GM23338 (cell line): Measurements from ENCODE around the gene CNP. TPM values are rescaled to one million over a fixed set of nuclear protein-coding genes. Genes with fewer than 3 reads are reported as not detected.

ENCODE experiments used
- ATAC-seq: fragments of 200-7000 bp; cut with Tn5 transposase; 3 replicates; pipeline ENCODE4 v1.9.1; 2020
- DNase-seq: peaks from one replicate; pipeline ENCODE4 v3.0.0-alpha.2; 2015; ENCODE audit warnings: low spot score
- H2AFZ ChIP-seq: fragments of 200-600 bp; sonication (generic); 2 replicates; pipeline ENCODE4 v1.8.0; 2016; ENCODE audit warnings: antibody characterized with exemption, mild to moderate bottlenecking, moderate library complexity
- H3F3A ChIP-seq: fragments of 200-600 bp; sonication (generic); replicated peaks from 2 replicates; pipeline ENCODE4 v1.8.0; 2017; ENCODE audit warnings: antibody characterized with exemption, mixed run types, low read depth
- H3K27ac ChIP-seq: fragments of 200-600 bp; sonication (generic); 2 replicates; pipeline ENCODE4 v1.6.1; 2016; ENCODE audit warnings: low read depth
- H3K27me3 ChIP-seq: fragments of 200-600 bp; sonication (generic); 2 replicates; pipeline ENCODE4 v1.8.0; 2016; ENCODE audit warnings: mild to moderate bottlenecking, mixed run types, moderate library complexity; ENCODE audit not compliant: insufficient read depth
- H3K36me3 ChIP-seq: fragments of 200-600 bp; sonication (generic); 2 replicates; pipeline ENCODE4 v1.8.0; 2016; ENCODE audit warnings: mild to moderate bottlenecking; ENCODE audit not compliant: insufficient read depth
- H3K4me1 ChIP-seq: fragments of 200-600 bp; sonication (generic); 2 replicates; pipeline ENCODE4 v1.8.0; 2016; ENCODE audit warnings: mild to moderate bottlenecking, moderate library complexity; ENCODE audit not compliant: insufficient read depth
- H3K4me2 ChIP-seq: fragments of 200-600 bp; sonication (generic); 2 replicates; pipeline ENCODE4 v1.7.1; 2017; ENCODE audit warnings: mixed run types
- H3K4me3 ChIP-seq: fragments of 200-600 bp; sonication (generic); 2 replicates; pipeline ENCODE4 v1.6.1; 2016; ENCODE audit warnings: mixed run types
- H3K79me2 ChIP-seq: fragments of 200-600 bp; sonication (generic); replicated peaks from 2 replicates; pipeline ENCODE4 v1.8.0; 2017; ENCODE audit warnings: mild to moderate bottlenecking; ENCODE audit not compliant: insufficient read depth
- H3K9me2 ChIP-seq: fragments of 200-600 bp; sonication (generic); 2 replicates; pipeline ENCODE4 v1.8.0; 2017; ENCODE audit not compliant: insufficient read depth
- H4K20me1 ChIP-seq: fragments of 200-600 bp; sonication (generic); replicated peaks from 2 replicates; pipeline ENCODE4 v1.8.0; 2017; ENCODE audit warnings: mild to moderate bottlenecking; ENCODE audit not compliant: insufficient read depth
- H3K27ac Mint-ChIP-seq: 2 replicates; pipeline ENCODE4 v1.8.0; 2020; ENCODE audit warnings: inconsistent platforms, mild to moderate bottlenecking, moderate library complexity, mixed read lengths
- H3K27me3 Mint-ChIP-seq: 3 replicates; pipeline ENCODE4 v1.8.0; 2022; ENCODE audit warnings: low read depth, mild to moderate bottlenecking, moderate library complexity, mixed read lengths, inconsistent platforms; ENCODE audit not compliant: insufficient read depth, poor library complexity
- H3K36me3 Mint-ChIP-seq: 3 replicates; pipeline ENCODE4 v1.8.0; 2021; ENCODE audit warnings: low read depth, mild to moderate bottlenecking, inconsistent platforms, moderate library complexity, mixed read lengths
- H3K4me1 Mint-ChIP-seq: 3 replicates; pipeline ENCODE4 v1.8.0; 2020; ENCODE audit warnings: mild to moderate bottlenecking, inconsistent platforms, mixed read lengths
- H3K4me3 Mint-ChIP-seq: 3 replicates; pipeline ENCODE4 v1.8.0; 2021; ENCODE audit warnings: moderate library complexity, mild to moderate bottlenecking, inconsistent platforms, mixed read lengths
- H3K9me3 Mint-ChIP-seq: 3 replicates; pipeline ENCODE4 v1.8.0; 2020; ENCODE audit warnings: moderate library complexity, mild to moderate bottlenecking, inconsistent platforms, mixed read lengths
- CREB1 ChIP-seq: fragments of 250-450 bp; sonication (Bioruptor Pico); IDR thresholded peaks from 2 replicates; pipeline ENCODE4 v1.5.0; 2020; ENCODE audit warnings: low read depth, mild to moderate bottlenecking, moderate library complexity
- EZH2 ChIP-seq: fragments of 200-600 bp; sonication (generic); IDR thresholded peaks from one replicate; pipeline ENCODE4 v1.8.0; 2017; ENCODE audit warnings: antibody characterized with exemption, mild to moderate bottlenecking, low read depth; ENCODE audit not compliant: unreplicated experiment
- EZH2phosphoT487 ChIP-seq: fragments of 200-600 bp; sonication (generic); IDR thresholded peaks from one replicate; pipeline ENCODE4 v1.8.1; 2018; ENCODE audit warnings: antibody characterized with exemption; ENCODE audit not compliant: unreplicated experiment
- JUNB ChIP-seq: IDR thresholded peaks from one replicate; pipeline ENCODE4 v1.6.1; 2016; ENCODE audit warnings: antibody characterized with exemption; ENCODE audit not compliant: unreplicated experiment
- NANOG ChIP-seq: IDR thresholded peaks from 2 replicates; pipeline ENCODE4 v1.6.1; 2016; ENCODE audit warnings: antibody characterized with exemption, borderline replicate concordance
- POLR2AphosphoS5 ChIP-seq: IDR thresholded peaks from 2 replicates; pipeline ENCODE4 v1.6.1; 2016; ENCODE audit warnings: antibody characterized with exemption, low read depth
- STAT1 ChIP-seq: IDR thresholded peaks from one replicate; pipeline ENCODE4 v1.6.1; 2016; ENCODE audit warnings: antibody characterized with exemption; ENCODE audit not compliant: unreplicated experiment
- ZNF114 ChIP-seq: fragments of 250-450 bp; sonication (Bioruptor Pico); IDR thresholded peaks from 2 replicates; pipeline ENCODE4 v1.5.0; 2020; ENCODE audit warnings: mild to moderate bottlenecking, moderate library complexity
- ZNF331 ChIP-seq: fragments of 250-450 bp; sonication (Bioruptor Pico); IDR thresholded peaks from 2 replicates; pipeline ENCODE4 v1.5.0; 2020; ENCODE audit warnings: low read depth, mild to moderate bottlenecking, moderate library complexity
- polyA plus RNA-seq: library from polyadenylated mRNA; unstranded; fragments of >200 nt; fragmentation: Nextera tagmentation; extraction: Ambion mirVana; gene quantifications from 2 replicates; pipeline ENCODE4 v1.2.1, GENCODE V29; 2016
- total RNA-seq: library from RNA; depleted of rRNA; stranded (reverse); fragments of >200 nt; shearing (Covaris generic); gene quantifications from 2 replicates; pipeline ENCODE4 v1.2.3, GENCODE V29; 2014
- TF ChIP-seq, protein P1 (sequence below): IDR thresholded peaks from one replicate; pipeline ENCODE4 v1.6.1; 2018; ENCODE audit warnings: antibody characterized with exemption; ENCODE audit not compliant: unreplicated experiment
- TF ChIP-seq, protein P2 (sequence below): IDR thresholded peaks from 2 replicates; pipeline ENCODE4 v1.6.1; 2016; ENCODE audit warnings: antibody characterized with exemption
- TF ChIP-seq, protein P3 (sequence below), 2 experiments: fragments of 200-600 bp in 1 of 2; sonication (generic) in 1 of 2; conservative IDR thresholded peaks; 2 replicates each; pipeline versions ENCODE4 v1.5.1 to v1.6.1; 2016 to 2017; ENCODE audit warnings: antibody characterized with exemption in 2 of 2, low read depth in 2 of 2, mild to moderate bottlenecking in 2 of 2, moderate library complexity in 1 of 2

CNP gene
- total and polyA plus RNA-seq, 2 experiments from 2014 or later = 30.8 to 47.8 TPM

DNA sequence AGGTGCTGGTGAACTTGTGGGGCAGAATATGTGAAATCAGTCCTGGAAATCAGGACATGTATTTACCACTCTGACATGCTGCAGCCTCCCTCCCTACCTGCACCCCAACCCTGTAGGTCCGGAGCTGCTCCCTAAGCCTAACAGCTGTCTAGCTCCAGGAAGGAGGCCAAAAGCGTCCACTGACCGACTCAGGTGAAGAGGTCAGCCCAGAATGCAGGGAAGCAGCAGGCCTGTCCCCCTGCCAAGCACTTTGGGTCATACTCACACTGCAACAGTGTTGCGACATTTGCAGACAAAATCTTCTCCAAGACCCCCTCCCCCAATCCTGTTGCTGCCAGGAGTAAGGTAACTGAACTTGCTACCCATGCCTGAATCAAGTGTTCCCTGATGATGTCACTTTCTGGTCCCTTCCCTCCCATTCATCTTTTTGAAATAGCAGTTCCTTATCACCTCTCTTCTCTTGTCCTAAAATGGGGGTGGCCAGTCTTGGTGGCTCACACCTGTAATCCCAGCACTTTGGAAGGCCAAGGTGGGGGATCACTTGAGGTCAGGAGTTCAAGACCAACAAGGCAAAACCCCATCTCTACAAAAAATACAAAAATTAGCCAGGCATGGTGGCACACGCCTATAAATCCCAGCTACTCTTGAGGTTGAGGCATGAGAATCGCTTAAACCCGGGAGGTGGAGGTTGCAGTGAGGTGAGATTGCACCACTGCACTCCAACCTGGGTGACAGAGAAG lies 46.6 kb upstream of the CNP start (continued):
- TF ChIP-seq, protein P1, sequence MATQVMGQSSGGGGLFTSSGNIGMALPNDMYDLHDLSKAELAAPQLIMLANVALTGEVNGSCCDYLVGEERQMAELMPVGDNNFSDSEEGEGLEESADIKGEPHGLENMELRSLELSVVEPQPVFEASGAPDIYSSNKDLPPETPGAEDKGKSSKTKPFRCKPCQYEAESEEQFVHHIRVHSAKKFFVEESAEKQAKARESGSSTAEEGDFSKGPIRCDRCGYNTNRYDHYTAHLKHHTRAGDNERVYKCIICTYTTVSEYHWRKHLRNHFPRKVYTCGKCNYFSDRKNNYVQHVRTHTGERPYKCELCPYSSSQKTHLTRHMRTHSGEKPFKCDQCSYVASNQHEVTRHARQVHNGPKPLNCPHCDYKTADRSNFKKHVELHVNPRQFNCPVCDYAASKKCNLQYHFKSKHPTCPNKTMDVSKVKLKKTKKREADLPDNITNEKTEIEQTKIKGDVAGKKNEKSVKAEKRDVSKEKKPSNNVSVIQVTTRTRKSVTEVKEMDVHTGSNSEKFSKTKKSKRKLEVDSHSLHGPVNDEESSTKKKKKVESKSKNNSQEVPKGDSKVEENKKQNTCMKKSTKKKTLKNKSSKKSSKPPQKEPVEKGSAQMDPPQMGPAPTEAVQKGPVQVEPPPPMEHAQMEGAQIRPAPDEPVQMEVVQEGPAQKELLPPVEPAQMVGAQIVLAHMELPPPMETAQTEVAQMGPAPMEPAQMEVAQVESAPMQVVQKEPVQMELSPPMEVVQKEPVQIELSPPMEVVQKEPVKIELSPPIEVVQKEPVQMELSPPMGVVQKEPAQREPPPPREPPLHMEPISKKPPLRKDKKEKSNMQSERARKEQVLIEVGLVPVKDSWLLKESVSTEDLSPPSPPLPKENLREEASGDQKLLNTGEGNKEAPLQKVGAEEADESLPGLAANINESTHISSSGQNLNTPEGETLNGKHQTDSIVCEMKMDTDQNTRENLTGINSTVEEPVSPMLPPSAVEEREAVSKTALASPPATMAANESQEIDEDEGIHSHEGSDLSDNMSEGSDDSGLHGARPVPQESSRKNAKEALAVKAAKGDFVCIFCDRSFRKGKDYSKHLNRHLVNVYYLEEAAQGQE = no peak
- TF ChIP-seq CREB1 (no peak), NANOG (no peak), POLR2AphosphoS5 (no peak), STAT1 (no peak), EZH2phosphoT487 (no peak), ZNF331 (CRISPR knock-in tag) (no peak), JUNB (no peak), ZNF114 (CRISPR knock-in tag) (no peak)
- TF ChIP-seq, protein P2, sequence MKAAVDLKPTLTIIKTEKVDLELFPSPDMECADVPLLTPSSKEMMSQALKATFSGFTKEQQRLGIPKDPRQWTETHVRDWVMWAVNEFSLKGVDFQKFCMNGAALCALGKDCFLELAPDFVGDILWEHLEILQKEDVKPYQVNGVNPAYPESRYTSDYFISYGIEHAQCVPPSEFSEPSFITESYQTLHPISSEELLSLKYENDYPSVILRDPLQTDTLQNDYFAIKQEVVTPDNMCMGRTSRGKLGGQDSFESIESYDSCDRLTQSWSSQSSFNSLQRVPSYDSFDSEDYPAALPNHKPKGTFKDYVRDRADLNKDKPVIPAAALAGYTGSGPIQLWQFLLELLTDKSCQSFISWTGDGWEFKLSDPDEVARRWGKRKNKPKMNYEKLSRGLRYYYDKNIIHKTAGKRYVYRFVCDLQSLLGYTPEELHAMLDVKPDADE = no peak
- TF ChIP-seq, protein P3, sequence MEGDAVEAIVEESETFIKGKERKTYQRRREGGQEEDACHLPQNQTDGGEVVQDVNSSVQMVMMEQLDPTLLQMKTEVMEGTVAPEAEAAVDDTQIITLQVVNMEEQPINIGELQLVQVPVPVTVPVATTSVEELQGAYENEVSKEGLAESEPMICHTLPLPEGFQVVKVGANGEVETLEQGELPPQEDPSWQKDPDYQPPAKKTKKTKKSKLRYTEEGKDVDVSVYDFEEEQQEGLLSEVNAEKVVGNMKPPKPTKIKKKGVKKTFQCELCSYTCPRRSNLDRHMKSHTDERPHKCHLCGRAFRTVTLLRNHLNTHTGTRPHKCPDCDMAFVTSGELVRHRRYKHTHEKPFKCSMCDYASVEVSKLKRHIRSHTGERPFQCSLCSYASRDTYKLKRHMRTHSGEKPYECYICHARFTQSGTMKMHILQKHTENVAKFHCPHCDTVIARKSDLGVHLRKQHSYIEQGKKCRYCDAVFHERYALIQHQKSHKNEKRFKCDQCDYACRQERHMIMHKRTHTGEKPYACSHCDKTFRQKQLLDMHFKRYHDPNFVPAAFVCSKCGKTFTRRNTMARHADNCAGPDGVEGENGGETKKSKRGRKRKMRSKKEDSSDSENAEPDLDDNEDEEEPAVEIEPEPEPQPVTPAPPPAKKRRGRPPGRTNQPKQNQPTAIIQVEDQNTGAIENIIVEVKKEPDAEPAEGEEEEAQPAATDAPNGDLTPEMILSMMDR (conservative IDR thresholded peaks at IDR 0.05; ENCODE audit: low read depth in 2 of 2) = no peak

DNA sequence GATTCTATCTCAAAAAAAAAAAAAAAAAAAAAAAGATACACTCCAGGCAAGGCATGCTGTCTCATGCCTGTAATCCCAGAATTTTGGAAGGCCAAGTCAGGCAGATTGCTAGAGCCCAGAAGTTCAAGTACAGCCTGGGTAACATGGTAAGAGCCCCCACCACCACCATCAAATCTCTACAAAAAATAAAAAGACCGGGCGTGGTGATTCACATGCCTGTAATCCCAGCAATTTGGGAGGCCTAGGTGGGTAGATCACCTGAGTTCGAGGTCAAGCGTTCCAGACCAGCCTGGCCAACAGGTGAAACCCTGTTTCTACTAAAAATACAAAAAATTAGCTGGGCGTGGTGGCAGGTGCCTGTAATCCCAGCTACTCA lies 46.0 kb upstream of the CNP start:
- peak overlapping the region; percentile 17; the same call in 1 of the 2 replicates for H3K27ac Mint-ChIP-seq
- H3K36me3 Mint-ChIP-seq = peaks cover 15% of the 10 kb centered on the region; the same call in 2 of the 3 replicates
- Histone ChIP-seq H2AFZ (no peak overlapping the region), H3K27me3 (no peaks in the 10 kb centered on the region), H3K27ac (no peak overlapping the region), H3K4me1 (peaks cover 32% of the 10 kb centered on the region), H3K9me2 (no peaks in the 10 kb centered on the region), H3K4me3 (no peak overlapping the region), H3K79me2 (peaks cover 32% of the 10 kb centered on the region), H3K36me3 (no peaks in the 10 kb centered on the region; the same call in 1 of the 2 replicates), H3F3A (peaks cover 19% of the 10 kb centered on the region), H3K4me2 (peak overlapping the region; percentile 88; the same call in 1 of the 2 replicates), H4K20me1 (peaks cover 24% of the 10 kb centered on the region)
- peaks cover 12% of the 10 kb centered on the region for H3K27me3 Mint-ChIP-seq
- DNase-seq = no peak
- H3K4me3 Mint-ChIP-seq = no peak overlapping the region
- no peaks in the 10 kb centered on the region for H3K9me3 Mint-ChIP-seq
- ATAC-seq = no peak
- peaks cover 29% of the 10 kb centered on the region for H3K4me1 Mint-ChIP-seq
- TF ChIP-seq POLR2AphosphoS5 (no peak), STAT1 (no peak), CREB1 (no peak), NANOG (no peak), ZNF331 (CRISPR knock-in tag) (no peak), EZH2 (no peak), ZNF114 (CRISPR knock-in tag) (no peak)
- TF ChIP-seq, protein P3 (conservative IDR thresholded peaks at IDR 0.05; ENCODE audit: low read depth in 2 of 2) = no peak
